H1 (cell line): ENCODE data around the gene VWF. TPM values are rescaled to one million over a fixed set of nuclear protein-coding genes. Genes with fewer than 3 reads are reported as not detected.

ENCODE experiments used
- CTCF ChIA-PET: fragments of 300-600 bp; sonication (Branson Sonifier 250); formaldehyde crosslinking; loops from one replicate; lab custom pipeline; 2021; ENCODE audit not compliant: partially characterized antibody; lab: Charles Lee
- POLR2A ChIA-PET: fragments of 300-600 bp; sonication (Branson Sonifier 250); formaldehyde crosslinking; loops from one replicate; lab custom pipeline; 2021; ENCODE audit warnings: inconsistent platforms; ENCODE audit not compliant: partially characterized antibody; lab: Charles Lee
- DNase-seq, 2 experiments: peaks; one replicate each; pipeline versions ENCODE4 v3.0.0 to v3.0.0-alpha.2; 2010 to 2022; ENCODE audit warnings: low spot score in 2 of 2, low read depth in 1 of 2, mixed read lengths in 1 of 2
- FAIRE-seq: peaks from 2 replicates; lab custom pipeline; 2011; peaks lifted over from hg19 to GRCh38; lab: Jason Lieb, UNC
- H2AFZ ChIP-seq: 2 replicates; pipeline ENCODE4 v1.8.1; 2012; ENCODE audit warnings: low read length, inconsistent platforms
- H2AK5ac ChIP-seq: 2 replicates; pipeline ENCODE4 v1.6.1; 2013; ENCODE audit warnings: low read depth, low read length
- H2BK120ac ChIP-seq: replicated peaks from 2 replicates; pipeline ENCODE3; 2013; ENCODE audit warnings: low read depth, low read length, inconsistent platforms
- H2BK12ac ChIP-seq: 2 replicates; pipeline ENCODE4 v1.6.1; 2013; ENCODE audit warnings: low read depth, low read length
- H2BK15ac ChIP-seq: 2 replicates; pipeline ENCODE4 v1.6.1; 2013; ENCODE audit warnings: low read length
- H2BK20ac ChIP-seq: 2 replicates; pipeline ENCODE4 v1.6.1; 2013; ENCODE audit warnings: low read length
- H2BK5ac ChIP-seq: 2 replicates; pipeline ENCODE4 v1.6.1; 2013; ENCODE audit warnings: low read depth, low read length
- H3K14ac ChIP-seq: 2 replicates; pipeline ENCODE4 v1.6.1; 2013; ENCODE audit warnings: inconsistent platforms; ENCODE audit not compliant: insufficient read length
- H3K18ac ChIP-seq: 2 replicates; pipeline ENCODE4 v1.6.1; 2013; ENCODE audit warnings: low read length; ENCODE audit errors: extremely low read depth
- H3K23ac ChIP-seq: 2 replicates; pipeline ENCODE4 v1.6.1; 2013; ENCODE audit warnings: inconsistent platforms; ENCODE audit not compliant: insufficient read length
- H3K23me2 ChIP-seq: 2 replicates; pipeline ENCODE4 v1.6.1; 2013; ENCODE audit warnings: low read depth, low read length
- H3K27ac ChIP-seq: 2 replicates; pipeline ENCODE4 v1.6.1; 2011; ENCODE audit warnings: low read depth, low read length, inconsistent platforms
- H3K27me3 ChIP-seq, 4 experiments: replicated peaks in 1 of 4; 1 replicate in 1 of 4; 2 replicates in 3 of 4; pipeline versions ENCODE4 v1.6.1 to v1.8.1; 2011 to 2013; ENCODE audit warnings: low read length in 3 of 4, mild to moderate bottlenecking in 3 of 4, inconsistent platforms in 2 of 4, mixed read lengths in 2 of 4, moderate library complexity in 1 of 4; ENCODE audit not compliant: control insufficient read depth in 3 of 4, insufficient read depth in 3 of 4; ENCODE audit errors: extremely low read depth in 1 of 4
- H3K36me3 ChIP-seq, 4 experiments: 2 replicates each; pipeline versions ENCODE4 v1.6.1 to v1.8.1; 2011 to 2013; ENCODE audit warnings: mild to moderate bottlenecking in 4 of 4, low read length in 3 of 4, moderate library complexity in 2 of 4, control low read depth in 1 of 4, inconsistent platforms in 1 of 4; ENCODE audit not compliant: insufficient read depth in 4 of 4, control insufficient read depth in 2 of 4
- H3K4ac ChIP-seq: replicated peaks from 2 replicates; pipeline ENCODE3; 2013; ENCODE audit warnings: low read length, low read depth, mixed read lengths, inconsistent platforms; ENCODE audit not compliant: insufficient read length
- H3K4me1 ChIP-seq, 4 experiments: replicated peaks in 1 of 4; 1 replicate in 1 of 4; 2 replicates in 3 of 4; pipeline versions ENCODE4 v1.6.1 to v1.8.1; 2011 to 2013; ENCODE audit warnings: low read length in 3 of 4, inconsistent platforms in 2 of 4, mixed read lengths in 1 of 4; ENCODE audit not compliant: insufficient read depth in 4 of 4, control insufficient read depth in 3 of 4
- H3K4me2 ChIP-seq, 2 experiments: 2 replicates each; pipeline versions ENCODE4 v1.6.1 to v1.8.1; 2011 to 2013; ENCODE audit warnings: low read depth in 2 of 2, low read length in 2 of 2, control low read depth in 1 of 2, inconsistent platforms in 1 of 2, mild to moderate bottlenecking in 1 of 2; ENCODE audit not compliant: insufficient read depth in 1 of 2
- H3K4me3 ChIP-seq, 4 experiments: fragments of 200-600, 300-600 bp in 1 of 4; sonication (generic), shearing (Covaris generic), sonication (Bioruptor Twin) in 1 of 4; 2 replicates each; pipeline versions ENCODE4 v1.5.1 to v1.8.1; 2011 to 2016; ENCODE audit warnings: low read length in 4 of 4, low read depth in 3 of 4, control low read depth in 2 of 4, inconsistent platforms in 2 of 4, mild to moderate bottlenecking in 2 of 4, mixed read lengths in 1 of 4, moderate library complexity in 1 of 4; ENCODE audit not compliant: insufficient read depth in 2 of 4; ENCODE audit errors: extremely low read depth in 1 of 4
- H3K56ac ChIP-seq: replicated peaks from 2 replicates; pipeline ENCODE3; 2013; ENCODE audit warnings: low read depth, mild to moderate bottlenecking, mixed read lengths, low read length, inconsistent platforms; ENCODE audit not compliant: insufficient read length
- H3K79me1 ChIP-seq: 2 replicates; pipeline ENCODE4 v1.6.1; 2013; ENCODE audit warnings: low read depth, low read length, control low read depth
- H3K79me2 ChIP-seq, 2 experiments: 2 replicates each; pipeline versions ENCODE4 v1.6.1 to v1.8.1; 2012 to 2013; ENCODE audit warnings: low read length in 2 of 2, mild to moderate bottlenecking in 2 of 2, inconsistent platforms in 1 of 2; ENCODE audit not compliant: insufficient read depth in 2 of 2, control insufficient read depth in 1 of 2
- H3K9ac ChIP-seq, 4 experiments: replicated peaks in 1 of 4; 1 replicate in 1 of 4; 2 replicates in 3 of 4; pipeline versions ENCODE4 v1.6.1 to v1.8.1; 2011 to 2013; ENCODE audit warnings: low read depth in 3 of 4, low read length in 3 of 4, control low read depth in 2 of 4, mild to moderate bottlenecking in 2 of 4, moderate library complexity in 2 of 4, inconsistent platforms in 1 of 4; ENCODE audit errors: extremely low read depth in 1 of 4
- H3K9me3 ChIP-seq, 2 experiments: 2 replicates each; pipeline versions ENCODE4 v1.6.1 to v1.8.1; 2012 to 2013; ENCODE audit warnings: mild to moderate bottlenecking in 2 of 2, moderate library complexity in 2 of 2, control low read depth in 1 of 2, inconsistent platforms in 1 of 2, low read depth in 1 of 2, low read length in 1 of 2, mixed read lengths in 1 of 2; ENCODE audit not compliant: insufficient read depth in 2 of 2
- H4K20me1 ChIP-seq, 2 experiments: replicated peaks in 1 of 2; 2 replicates each; pipeline versions ENCODE3 to v1.8.1; 2011 to 2013; ENCODE audit warnings: inconsistent platforms in 2 of 2, low read length in 2 of 2, mild to moderate bottlenecking in 1 of 2; ENCODE audit not compliant: insufficient read depth in 2 of 2, control insufficient read depth in 1 of 2
- H4K5ac ChIP-seq: 2 replicates; pipeline ENCODE4 v1.6.1; 2013; ENCODE audit warnings: low read length, low read depth, mixed read lengths, inconsistent platforms; ENCODE audit not compliant: insufficient read length
- H4K8ac ChIP-seq: 2 replicates; pipeline ENCODE4 v1.8.0; 2013; ENCODE audit warnings: mild to moderate bottlenecking, moderate library complexity, low read length, inconsistent platforms; ENCODE audit not compliant: insufficient read depth; ENCODE audit errors: extremely low read depth
- H4K91ac ChIP-seq: replicated peaks from 2 replicates; pipeline ENCODE3; 2013; ENCODE audit warnings: low read length, mixed read lengths, inconsistent platforms; ENCODE audit not compliant: insufficient read length
- CEBPB ChIP-seq: IDR thresholded peaks from 2 replicates; pipeline ENCODE4 v1.6.1; 2012; ENCODE audit warnings: low read depth, low read length
- RXRA ChIP-seq: IDR thresholded peaks from 2 replicates; pipeline ENCODE4 v1.6.1; 2011; ENCODE audit warnings: low read depth, mild to moderate bottlenecking, low read length, moderate library complexity; ENCODE audit not compliant: insufficient read depth
- SRF ChIP-seq: IDR thresholded peaks from 2 replicates; pipeline ENCODE4 v1.6.1; 2011; ENCODE audit warnings: mild to moderate bottlenecking, low read depth, low read length, moderate library complexity
- TBP ChIP-seq: IDR thresholded peaks from 2 replicates; pipeline ENCODE4 v1.6.1; 2011; ENCODE audit warnings: low read depth, low read length, improper control_type of control experiment
- WGBS, 2 experiments: shearing (Covaris generic) in 1 of 2; methylation state at CpG; one replicate each; pipeline versions ENCODE4 v1.1.6 to v1.1.7; 2013 to 2015; ENCODE audit warnings: low lambda C conversion rate in 2 of 2, mixed read lengths in 2 of 2, inconsistent platforms in 1 of 2, low coverage in 1 of 2, missing lambda C conversion rate in 1 of 2; ENCODE audit not compliant: insufficient replicate concordance in 2 of 2, insufficient coverage in 1 of 2, insufficient read length in 1 of 2; ENCODE audit errors: extremely low coverage in 1 of 2, missing lambda C conversion rate in 1 of 2; 5-methylcytosine and 5-hydroxymethylcytosine counted together
- polyA plus RNA-seq, 7 experiments: library from polyadenylated mRNA; depleted of rRNA in 3 of 7; stranded (reverse) in 5 of 7; unstranded in 2 of 7; fragments of >200 nt in 5 of 7; fragments of 200-250 nt in 2 of 7; gene quantifications; 1 replicate in 5 of 7; 2 replicates in 1 of 7; 4 replicates in 1 of 7; pipeline versions ENCODE4 v1.2.1 to v1.2.3, GENCODE V29; 2011 to 2013; ENCODE audit warnings: missing spikeins in 2 of 7, mixed read lengths in 2 of 7
- total RNA-seq: library from RNA; stranded (reverse); fragmentation: NEBNext Ultra II Directional; extraction: Animal tissue kit (Norgen Biotek cat#: 25700); gene quantifications from 2 replicates; pipeline ENCODE4 v1.2.1, GENCODE V29; 2021

VWF gene
- total and polyA plus RNA-seq, 2 of the 8 experiments (the other 6 are each of a cell fraction or from before 2014, with no cell fraction given): 0.39 to 0.60 TPM

DNA sequence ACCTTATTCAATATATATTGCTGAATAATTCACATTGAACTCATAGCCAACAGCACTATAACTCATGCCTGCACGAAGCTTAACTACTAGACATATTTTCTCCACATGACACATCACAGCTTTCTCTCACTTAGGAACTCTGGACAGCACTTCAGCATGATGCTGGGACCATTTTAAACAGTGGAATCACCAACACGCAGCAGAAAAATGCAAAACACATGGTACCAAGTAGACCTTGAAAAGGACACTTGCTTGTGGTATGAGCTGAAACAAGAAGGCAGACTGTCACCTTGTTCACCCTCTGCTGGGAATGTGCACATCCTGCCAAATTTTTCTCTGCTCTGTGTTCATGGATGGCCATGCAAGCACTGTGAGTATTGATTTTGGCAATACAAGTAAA is 40.9 kb upstream of the VWF start:
- H3K4ac ChIP-seq: no peak overlapping the region
- no peaks in the 10 kb centered on the region for H3K36me3 ChIP-seq
- H3K4me1 ChIP-seq: no peaks in the 10 kb centered on the region
- H3K27ac ChIP-seq: no peak overlapping the region
- FAIRE-seq (no peak), DNase-seq (no peak)
- 93% methylated on average over 2 of the region's 2 CpGs; no CpG with 5 or more reads in 1 of the 2 experiments for WGBS, 2 experiments
- no peak overlapping the region for H2BK5ac ChIP-seq
- H2AFZ ChIP-seq: no peak overlapping the region
- H3K14ac ChIP-seq: no peak overlapping the region
- no peak overlapping the region for H2BK120ac ChIP-seq
- no peaks in the 10 kb centered on the region for H3K9me3 ChIP-seq
- H2BK15ac ChIP-seq: no peak overlapping the region
- no peaks in the 10 kb centered on the region for H3K79me1 ChIP-seq
- H3K4me2 ChIP-seq: no peak overlapping the region
- H2BK12ac ChIP-seq: no peak overlapping the region
- H4K8ac ChIP-seq: no peak overlapping the region
- no peak overlapping the region for H4K5ac ChIP-seq
- no peak for TF ChIP-seq TBP
- TF ChIP-seq SRF: no peak
- no peak for TF ChIP-seq CEBPB
- no peak for TF ChIP-seq RXRA
- TF ChIP-seq, all 59 proteins: peak for 0
- no peaks in the 10 kb centered on the region for H3K23me2 ChIP-seq
- H3K79me2 ChIP-seq: no peaks in the 10 kb centered on the region
- no peak overlapping the region for H3K4me3 ChIP-seq
- H2AK5ac ChIP-seq: no peak overlapping the region
- ChIA-PET CTCF (interaction anchor here (0.6 kb wide), 1 partner anchor 102 kb away, joined by 3 read pairs; no protein-coding TSS in a partner anchor), POLR2A (no interaction called here)
- H3K27me3 ChIP-seq: no peaks in the 10 kb centered on the region
- H2BK20ac ChIP-seq: no peak overlapping the region
- H4K20me1 ChIP-seq: no peaks in the 10 kb centered on the region
- H3K56ac ChIP-seq: no peak overlapping the region
- no peak overlapping the region for H3K18ac ChIP-seq
- H4K91ac ChIP-seq: no peak overlapping the region
- H3K9ac ChIP-seq: no peak overlapping the region
- no peak overlapping the region for H3K23ac ChIP-seq
